BE2C (cell line): Measurements from ENCODE around the gene E2F7.

Experiments
- DNase-seq: peaks from one replicate; pipeline ENCODE4 v3.0.0-alpha.2; 2020
- H3K27me3 ChIP-seq: fragments of 250-450 bp; sonication (Bioruptor Pico); 2 replicates; pipeline ENCODE4 v1.5.1; 2020; ENCODE audit warnings: mild to moderate bottlenecking
- H3K36me3 ChIP-seq: fragments of 250-450 bp; sonication (Bioruptor Pico); 2 replicates; pipeline ENCODE4 v1.5.1; 2020; ENCODE audit warnings: mild to moderate bottlenecking
- H3K4me1 ChIP-seq: fragments of 250-450 bp; sonication (Bioruptor Pico); 2 replicates; pipeline ENCODE4 v1.5.1; 2020
- H3K4me3 ChIP-seq: 2 replicates; pipeline ENCODE4 v1.5.1; 2011; ENCODE audit warnings: low read depth, low read length
- H3K9me3 ChIP-seq: fragments of 250-450 bp; sonication (Bioruptor Pico); 2 replicates; pipeline ENCODE4 v1.5.1; 2020
- TF ChIP-seq, protein P1 (sequence below): IDR thresholded peaks from 2 replicates; pipeline ENCODE4 v1.5.1; 2012; ENCODE audit warnings: mild to moderate bottlenecking, low read depth, low read length

E2F7 gene

DNA sequence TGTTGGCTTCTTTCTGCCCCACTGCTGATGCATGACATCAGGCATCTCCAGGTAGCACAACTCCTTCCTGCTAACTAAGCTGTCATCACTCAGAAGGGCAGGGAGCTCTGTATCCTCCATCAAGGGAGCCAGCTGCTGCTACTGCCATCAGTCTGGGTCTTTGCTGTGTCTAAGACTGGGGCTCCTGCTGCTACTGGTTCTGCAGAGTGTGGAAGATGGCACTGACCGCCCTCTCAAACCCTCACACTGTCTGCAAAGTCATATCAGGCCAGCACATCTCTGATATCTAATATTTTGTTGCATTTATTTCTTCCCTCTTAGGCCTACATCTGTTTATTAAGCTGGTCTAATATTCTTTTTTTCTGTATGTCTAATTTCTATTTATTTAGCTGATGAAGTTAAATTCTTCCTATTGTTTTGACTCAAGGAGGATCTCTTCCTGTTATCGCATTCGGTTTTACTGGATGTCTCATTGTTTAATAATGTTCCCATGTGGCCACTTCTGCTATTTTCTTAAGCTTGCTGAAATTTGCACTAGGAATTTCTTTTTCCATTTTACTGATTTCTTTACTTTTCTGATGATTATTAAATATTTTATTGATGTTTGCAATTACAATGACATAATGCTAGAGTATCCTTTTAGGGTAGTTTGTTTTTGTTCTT is 7.6 kb upstream of the E2F7 start:
- DNase-seq = no peak
- Histone ChIP-seq H3K27me3 (no peaks in the 10 kb centered on the region), H3K9me3 (no peaks in the 10 kb centered on the region), H3K4me3 (no peak overlapping the region), H3K36me3 (no peaks in the 10 kb centered on the region), H3K4me1 (no peaks in the 10 kb centered on the region)
- TF ChIP-seq, protein P1, sequence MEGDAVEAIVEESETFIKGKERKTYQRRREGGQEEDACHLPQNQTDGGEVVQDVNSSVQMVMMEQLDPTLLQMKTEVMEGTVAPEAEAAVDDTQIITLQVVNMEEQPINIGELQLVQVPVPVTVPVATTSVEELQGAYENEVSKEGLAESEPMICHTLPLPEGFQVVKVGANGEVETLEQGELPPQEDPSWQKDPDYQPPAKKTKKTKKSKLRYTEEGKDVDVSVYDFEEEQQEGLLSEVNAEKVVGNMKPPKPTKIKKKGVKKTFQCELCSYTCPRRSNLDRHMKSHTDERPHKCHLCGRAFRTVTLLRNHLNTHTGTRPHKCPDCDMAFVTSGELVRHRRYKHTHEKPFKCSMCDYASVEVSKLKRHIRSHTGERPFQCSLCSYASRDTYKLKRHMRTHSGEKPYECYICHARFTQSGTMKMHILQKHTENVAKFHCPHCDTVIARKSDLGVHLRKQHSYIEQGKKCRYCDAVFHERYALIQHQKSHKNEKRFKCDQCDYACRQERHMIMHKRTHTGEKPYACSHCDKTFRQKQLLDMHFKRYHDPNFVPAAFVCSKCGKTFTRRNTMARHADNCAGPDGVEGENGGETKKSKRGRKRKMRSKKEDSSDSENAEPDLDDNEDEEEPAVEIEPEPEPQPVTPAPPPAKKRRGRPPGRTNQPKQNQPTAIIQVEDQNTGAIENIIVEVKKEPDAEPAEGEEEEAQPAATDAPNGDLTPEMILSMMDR = no peak

DNA sequence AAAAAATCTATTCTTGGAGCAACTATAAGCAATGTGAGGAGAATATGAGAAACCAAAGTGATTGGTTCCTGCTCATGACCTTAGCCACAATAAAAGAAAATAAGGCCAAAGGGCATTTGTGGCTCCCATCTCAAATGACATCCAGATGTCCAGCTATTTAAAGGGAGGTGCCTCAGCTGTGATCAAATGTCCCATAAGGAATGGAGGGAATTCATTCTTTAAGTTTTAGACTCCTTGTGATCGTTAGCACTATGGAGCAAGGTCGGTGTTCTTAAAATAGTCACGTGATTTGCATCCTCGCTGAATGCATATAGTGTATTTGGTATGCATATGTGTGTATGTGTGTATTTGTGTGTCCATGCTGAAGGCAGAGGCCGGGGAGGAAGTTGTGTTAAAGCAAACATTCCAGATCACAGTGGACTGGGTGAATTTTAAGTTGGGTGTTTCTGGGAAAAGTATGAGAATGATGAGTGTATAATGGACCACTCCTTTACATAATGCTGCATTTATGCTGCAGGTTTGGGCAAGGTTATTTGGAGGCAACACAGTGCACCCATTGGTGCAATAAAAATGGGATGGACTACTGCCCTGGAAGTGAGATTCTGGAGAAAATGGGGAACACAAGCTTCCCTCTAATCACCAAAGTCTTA is 5.6 kb upstream of the E2F7 start:
- no peaks in the 10 kb centered on the region for H3K9me3 ChIP-seq

DNA sequence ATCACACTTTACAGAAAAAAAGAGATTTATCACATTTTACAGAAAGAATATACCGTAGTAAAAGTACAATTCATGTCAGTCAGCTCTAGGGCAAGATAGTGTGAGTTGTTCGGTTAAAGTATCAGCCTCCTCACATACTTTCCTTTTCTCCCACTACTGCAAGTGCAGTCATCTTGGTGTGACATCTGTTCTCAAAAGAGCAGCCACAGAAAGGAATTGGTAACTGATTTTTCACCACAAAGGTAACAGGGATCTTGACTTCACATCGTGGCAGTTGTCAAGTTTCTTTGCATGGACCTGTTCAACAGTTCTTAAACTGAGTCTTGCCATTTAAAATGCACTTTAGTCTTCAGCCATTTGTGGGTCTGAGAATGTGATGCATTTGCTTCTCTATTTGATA is 5.0 kb upstream of the E2F7 start:
- TF ChIP-seq, protein P1 = no peak
- H3K36me3 ChIP-seq = no peaks in the 10 kb centered on the region
- no peaks in the 10 kb centered on the region for H3K27me3 ChIP-seq
- H3K4me1 ChIP-seq = no peaks in the 10 kb centered on the region
- H3K4me3 ChIP-seq = no peak overlapping the region
- no peak for DNase-seq
- H3K9me3 ChIP-seq = no peaks in the 10 kb centered on the region

More for the DNA sequence above, 5.6 kb upstream of the E2F7 start:
- Histone ChIP-seq H3K4me1 (no peaks in the 10 kb centered on the region), H3K36me3 (no peaks in the 10 kb centered on the region), H3K4me3 (no peak overlapping the region), H3K27me3 (no peaks in the 10 kb centered on the region)
- TF ChIP-seq, protein P1 = no peak
- no peak for DNase-seq

DNA sequence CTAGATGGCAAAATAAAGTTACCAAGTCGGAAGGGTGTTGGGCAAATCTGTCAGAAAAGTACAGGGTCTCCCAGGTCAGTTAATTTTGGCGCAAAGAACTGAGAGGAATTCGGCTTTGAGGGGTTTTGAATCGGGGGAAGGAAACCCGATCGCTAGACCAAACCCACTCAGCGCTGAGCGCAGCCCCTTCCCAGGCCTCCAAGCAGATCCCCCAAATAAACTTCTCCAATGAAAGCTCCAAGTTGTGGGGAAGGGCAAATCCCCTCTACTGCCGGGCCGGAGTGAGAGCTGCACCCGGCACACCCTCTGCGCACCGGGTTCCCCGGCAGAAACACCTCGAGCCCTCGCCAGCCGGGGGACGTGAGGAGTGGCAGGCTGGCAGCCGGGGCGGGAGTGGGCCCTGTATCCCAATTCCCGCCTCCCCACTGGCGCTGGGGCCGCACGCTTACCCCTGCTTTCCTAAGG is 441 bp downstream of the E2F7 start:
- Histone ChIP-seq H3K9me3 (no peaks in the 10 kb centered on the region), H3K27me3 (no peaks in the 10 kb centered on the region), H3K4me3 (peak overlapping the region; percentile 82), H3K4me1 (no peaks in the 10 kb centered on the region), H3K36me3 (peaks cover 2% of the 10 kb centered on the region; the same call in 1 of the 2 replicates)
- TF ChIP-seq, protein P1 = no peak
- DNase-seq = no peak

DNA sequence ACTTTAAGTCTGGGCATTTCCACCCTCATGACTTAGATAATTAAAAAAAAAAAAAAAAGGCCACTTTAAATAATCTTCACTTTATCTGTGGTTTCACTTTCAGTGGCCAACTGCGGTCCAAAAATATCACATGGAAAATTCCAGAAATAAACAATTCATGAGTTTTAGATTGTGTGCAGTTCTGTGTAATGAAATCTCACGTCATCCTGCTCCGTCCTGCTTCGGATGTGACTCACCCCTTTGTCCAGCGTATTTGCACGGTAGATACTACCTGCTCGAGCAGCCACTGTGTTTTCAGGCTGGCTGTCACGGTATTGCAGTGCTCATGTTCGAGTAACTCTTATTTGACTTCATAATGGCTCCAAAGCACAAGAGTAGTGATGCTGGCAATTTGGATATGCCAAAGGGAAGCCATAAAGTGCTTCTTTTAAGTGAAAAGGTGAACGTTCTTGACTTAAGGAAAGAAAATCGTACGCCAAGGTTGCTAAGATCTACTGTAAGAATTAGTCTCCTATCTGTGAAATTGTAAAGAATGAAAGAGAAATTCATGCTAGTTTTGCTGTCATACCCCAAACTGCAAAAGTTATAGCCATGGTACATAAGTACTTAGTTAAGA is 2.4 kb downstream of the E2F7 start:
- no peak for DNase-seq
- no peaks in the 10 kb centered on the region for H3K4me1 ChIP-seq
- TF ChIP-seq, protein P1 = no peak
- H3K4me3 ChIP-seq = no peak overlapping the region
- H3K27me3 ChIP-seq = no peaks in the 10 kb centered on the region
- H3K36me3 ChIP-seq = peaks cover 4% of the 10 kb centered on the region; the same call in 1 of the 2 replicates
- no peaks in the 10 kb centered on the region for H3K9me3 ChIP-seq

DNA sequence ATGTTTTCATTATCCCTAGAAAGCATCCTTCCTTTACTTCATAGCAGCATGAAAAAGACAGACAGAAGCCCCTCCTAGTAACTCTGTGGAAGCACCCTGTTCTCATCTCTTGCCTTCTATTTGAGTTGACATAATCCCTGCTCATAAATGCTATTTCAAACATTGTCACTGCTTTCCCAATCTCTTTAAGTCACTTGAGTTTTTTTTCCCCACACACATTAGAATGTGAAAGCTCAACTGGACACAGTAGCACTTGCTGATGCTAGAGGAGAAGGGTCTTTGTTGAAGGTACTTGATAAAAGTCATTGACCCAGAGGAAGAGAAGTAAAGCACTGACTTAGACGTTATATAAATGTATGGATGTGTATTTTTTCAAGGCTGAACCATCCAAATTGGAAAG is 3.0 kb downstream of the E2F7 start:
- no peaks in the 10 kb centered on the region for H3K9me3 ChIP-seq
- DNase-seq = no peak
- TF ChIP-seq, protein P1 = no peak

More for the DNA sequence above, 3.0 kb downstream of the E2F7 start:
- Histone ChIP-seq H3K27me3 (no peaks in the 10 kb centered on the region), H3K4me1 (no peaks in the 10 kb centered on the region), H3K4me3 (no peak overlapping the region), H3K36me3 (peaks cover 5% of the 10 kb centered on the region; the same call in 1 of the 2 replicates)
